Anterior cingulate cortex (tissue), 58 donors: ENCODE results near the gene SLX9.

Experiments
- DNase-seq, 58 donors: peaks; one replicate each; lab custom pipeline; 2025; lab: John Stamatoyannopoulos, UW

The SLX9 gene

GRCh38 chr21:45011426-45011825 lies 71.6 kb downstream of the SLX9 start:
- no peak for DNase-seq

GRCh38 chr21:45011911-45012661 lies 72.3 kb downstream of the SLX9 start:
- DNase-seq = no peak

GRCh38 chr21:45012662-45013259 lies 72.9 kb downstream of the SLX9 start:
- DNase-seq = no peak

GRCh38 chr21:45013260-45013841 lies 73.5 kb downstream of the SLX9 start:
- no peak for DNase-seq

GRCh38 chr21:45014747-45015468 lies 75.1 kb downstream of the SLX9 start:
- no peak for DNase-seq

GRCh38 chr21:45015469-45015860 lies 75.6 kb downstream of the SLX9 start:
- DNase-seq = no peak

- no peak for DNase-seq
Observed at GRCh38 chr21:45016031-45016405, 76.2 kb downstream of the SLX9 start.

GRCh38 chr21:45016406-45017038 lies 76.7 kb downstream of the SLX9 start:
- DNase-seq = no peak

GRCh38 chr21:45017039-45017960 lies 77.5 kb downstream of the SLX9 start:
- no peak for DNase-seq

GRCh38 chr21:45018131-45019075 lies 78.6 kb downstream of the SLX9 start:
- DNase-seq = no peak

GRCh38 chr21:45019076-45019886 lies 79.5 kb downstream of the SLX9 start:
- no peak for DNase-seq

GRCh38 chr21:45019887-45020537 lies 80.2 kb downstream of the SLX9 start:
- DNase-seq = no peak

- DNase-seq = no peak
Observed at GRCh38 chr21:45020629-45021427, 81.0 kb downstream of the SLX9 start.

- no peak for DNase-seq
Observed at GRCh38 chr21:45021428-45022347, 81.9 kb downstream of the SLX9 start.

- peak in 1 of 58 donors; percentile 5 for DNase-seq
Observed at GRCh38 chr21:45022348-45022675, 82.5 kb downstream of the SLX9 start.
